HCEC 1CT (cell line): ENCODE results near the gene RNF212.

Experiments
- DNase-seq: peaks from one replicate; pipeline ENCODE4 v3.0.0-alpha.2; 2017

Gene RNF212

GRCh38 chr4:1087371-1087770, 26.0 kb downstream of the RNF212 start:
- DNase-seq = no peak

- DNase-seq = no peak
Observed at GRCh38 chr4:1086011-1086410, 27.4 kb downstream of the RNF212 start.

GRCh38 chr4:1085404-1085799, 28.0 kb downstream of the RNF212 start:
- DNase-seq = no peak

GRCh38 chr4:1084796-1085403, 28.5 kb downstream of the RNF212 start:
- DNase-seq = no peak

- no peak for DNase-seq
Observed at GRCh38 chr4:1084394-1084793, 29.0 kb downstream of the RNF212 start.

- DNase-seq = peak; percentile 65
Observed at GRCh38 chr4:1082215-1083182, 30.9 kb downstream of the RNF212 start.

GRCh38 chr4:1081689-1082040, 31.7 kb downstream of the RNF212 start:
- peak; percentile 35 for DNase-seq

GRCh38 chr4:1080961-1081688, 32.2 kb downstream of the RNF212 start:
- DNase-seq = peak; percentile 37

GRCh38 chr4:1080432-1080831, 32.9 kb downstream of the RNF212 start:
- DNase-seq = no peak

- DNase-seq = no peak
Observed at GRCh38 chr4:1079711-1080265, 33.6 kb downstream of the RNF212 start.

- no peak for DNase-seq
Observed at GRCh38 chr4:1078490-1078889, 34.9 kb downstream of the RNF212 start.

- DNase-seq = no peak
Observed at GRCh38 chr4:1077711-1078477, 35.5 kb downstream of the RNF212 start.

- DNase-seq = no peak
Observed at GRCh38 chr4:1075809-1076699, 37.3 kb downstream of the RNF212 start.

- DNase-seq = no peak
Observed at GRCh38 chr4:1075225-1075624, 38.1 kb downstream of the RNF212 start.

GRCh38 chr4:1074077-1074476, 39.3 kb downstream of the RNF212 start:
- no peak for DNase-seq

GRCh38 chr4:1072830-1073446, 40.4 kb downstream of the RNF212 start:
- DNase-seq = peak; percentile 22

- DNase-seq = no peak
Observed at GRCh38 chr4:1069394-1069793, 44.0 kb downstream of the RNF212 start.

- no peak for DNase-seq
Observed at GRCh38 chr4:1065732-1066131, 47.6 kb downstream of the RNF212 start.

- no peak for DNase-seq
Observed at GRCh38 chr4:1062419-1062818, 50.9 kb downstream of the RNF212 start.

GRCh38 chr4:1061760-1062159, 51.6 kb downstream of the RNF212 start:
- DNase-seq = no peak
